ENCODE results near the gene CELF4.

DNA sequence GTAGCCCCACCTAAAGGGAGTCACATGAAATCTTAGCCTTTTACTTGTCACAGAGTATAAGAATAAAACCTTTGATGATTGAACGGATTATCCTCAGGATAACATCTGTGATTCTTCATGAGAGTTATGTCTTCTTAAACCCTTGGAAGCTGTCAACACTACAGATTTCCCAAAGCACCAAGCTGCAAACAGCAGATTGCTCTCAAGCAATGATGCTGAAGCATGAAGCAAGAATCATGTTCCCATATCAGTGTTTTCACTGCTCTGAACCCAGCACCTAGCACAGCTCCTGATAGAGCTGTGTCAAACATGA lies 47.6 kb upstream of the CELF4 start:
- no peak for TF ChIP-seq POLR2AphosphoS5 (IDR thresholded peaks at IDR 0.05)
- no peak for TF ChIP-seq CTCF (IDR thresholded peaks at IDR 0.05)
- TF ChIP-seq EP300 (IDR thresholded peaks at IDR 0.05), result no peak

Data from upper lobe of left lung (tissue), 4 donors.